ENCODE results near the gene MAN1C1.
A peak's percentile ranks its signal among the peaks of the same experiment; 100 is the strongest.

MAN1C1 gene

GRCh38 chr1:25767437-25767770 is 150.8 kb downstream of the MAN1C1 start:
- DNase-seq = no peak

- no peak for DNase-seq
Measured at GRCh38 chr1:25768999-25769398, 152.4 kb downstream of the MAN1C1 start.

- no peak for DNase-seq
Measured at GRCh38 chr1:25769625-25770383, 153.2 kb downstream of the MAN1C1 start.

- DNase-seq = no peak
Measured at GRCh38 chr1:25770541-25771220, 154.1 kb downstream of the MAN1C1 start.

- DNase-seq = no peak
Measured at GRCh38 chr1:25771221-25772114, 154.9 kb downstream of the MAN1C1 start.

- DNase-seq = no peak
Measured at GRCh38 chr1:25772164-25772563, 155.6 kb downstream of the MAN1C1 start.

GRCh38 chr1:25772692-25773245 is 156.2 kb downstream of the MAN1C1 start:
- DNase-seq = no peak

- DNase-seq = no peak
Measured at GRCh38 chr1:25773441-25774125, 157.0 kb downstream of the MAN1C1 start.

- DNase-seq = no peak
Measured at GRCh38 chr1:25774206-25774803, 157.7 kb downstream of the MAN1C1 start.

GRCh38 chr1:25774921-25775771 is 158.6 kb downstream of the MAN1C1 start:
- DNase-seq = peak; percentile 84

GRCh38 chr1:25779388-25779787 is 162.8 kb downstream of the MAN1C1 start:
- DNase-seq = no peak

- DNase-seq = no peak
Measured at GRCh38 chr1:25779894-25780293, 163.3 kb downstream of the MAN1C1 start.

- no peak for DNase-seq
Measured at GRCh38 chr1:25780318-25781129, 163.9 kb downstream of the MAN1C1 start.

GRCh38 chr1:25781130-25781433 is 164.5 kb downstream of the MAN1C1 start:
- no peak for DNase-seq

- DNase-seq = no peak
Measured at GRCh38 chr1:25782608-25783201, 166.1 kb downstream of the MAN1C1 start.

- DNase-seq = no peak
Measured at GRCh38 chr1:25784575-25785051, 168.0 kb downstream of the MAN1C1 start.

GRCh38 chr1:25785333-25786067 is 168.9 kb downstream of the MAN1C1 start:
- no peak for DNase-seq

- no peak for DNase-seq
Measured at GRCh38 chr1:25786887-25787759, 170.5 kb downstream of the MAN1C1 start.

Data from CD4-positive, alpha-beta T cell treated with Interleukin-15 for 1 hour (primary cell).